HepG2 (cell line): Measurements from ENCODE around the gene RAC3. TPM values are rescaled to one million over a fixed set of nuclear protein-coding genes. Genes with fewer than 3 reads are reported as not detected.

Source experiments
- ATAC-seq: fragments of 200-7000 bp; cut with Tn5 transposase; 3 replicates; pipeline ENCODE4 v1.9.1; 2020; ENCODE audit warnings: mild to moderate bottlenecking, moderate library complexity
- BruUV-seq: library from RNA; stranded (reverse); fragments of 400-500 nt; replicated peaks from 2 replicates; lab custom pipeline; 2021; lab: Mats Ljungman, UMichigan
- CTCF ChIA-PET: fragments of 300-600 bp; formaldehyde crosslinking; extraction: SDS; loops from one replicate; lab custom pipeline; 2021; ENCODE audit warnings: low total read pairs, inconsistent platforms, low intra/inter-chr PET ratio; lab: Yijun Ruan, JAX
- POLR2A ChIA-PET: fragments of 350-600 bp; sonication (Branson Sonifier 250); formaldehyde crosslinking; loops from one replicate; lab custom pipeline; 2020; ENCODE audit warnings: antibody characterized with exemption, inconsistent platforms; lab: Yijun Ruan, JAX
- DNase-seq: peaks from one replicate; pipeline ENCODE4 v3.0.0-alpha.2; 2015; ENCODE audit warnings: low spot score
- FAIRE-seq: peaks from 3 replicates; lab custom pipeline; 2011; peaks lifted over from hg19 to GRCh38; lab: Jason Lieb, UNC
- H2AFZ ChIP-seq: one replicate; pipeline ENCODE4 v1.6.1; 2011; ENCODE audit warnings: low read length, inconsistent platforms
- H3K27ac ChIP-seq: fragments of 300-600 bp; 3 replicates; pipeline ENCODE4 v1.8.0; 2011; ENCODE audit warnings: mixed run types, mild to moderate bottlenecking, mixed read lengths, low read length, inconsistent platforms; ENCODE audit not compliant: insufficient read depth; ENCODE audit errors: extremely low read length
- H3K27me3 ChIP-seq, 2 experiments: fragments of 200-600 bp in 1 of 2; 2 replicates in 1 of 2; 3 replicates in 1 of 2; pipeline versions ENCODE4 v1.6.0 to v1.8.0; 2011; ENCODE audit warnings: low read length in 2 of 2, mild to moderate bottlenecking in 2 of 2, moderate library complexity in 2 of 2, inconsistent platforms in 1 of 2; ENCODE audit not compliant: insufficient read depth in 2 of 2, control insufficient read depth in 1 of 2
- H3K36me3 ChIP-seq, 2 experiments: fragments of 200-600 bp in 1 of 2; replicated peaks in 1 of 2; 2 replicates in 1 of 2; 3 replicates in 1 of 2; pipeline versions ENCODE4 v1.5.1 to v1.8.0; 2011; ENCODE audit warnings: low read length in 2 of 2, inconsistent platforms in 1 of 2; ENCODE audit not compliant: insufficient read depth in 2 of 2, control insufficient read depth in 1 of 2
- H3K4me1 ChIP-seq: 2 replicates; pipeline ENCODE4 v1.5.1; 2012; ENCODE audit warnings: low read length, inconsistent platforms; ENCODE audit not compliant: insufficient read depth
- H3K4me2 ChIP-seq: 2 replicates; pipeline ENCODE4 v1.6.0; 2011; ENCODE audit warnings: low read depth, low read length, inconsistent platforms
- H3K4me3 ChIP-seq, 3 experiments: fragments of 200-600 bp in 1 of 3; sonication (generic), shearing (Covaris generic) in 1 of 3; replicated peaks in 1 of 3; 2 replicates each; pipeline ENCODE4 v1.5.1; 2011 to 2016; ENCODE audit warnings: low read length in 3 of 3, inconsistent platforms in 2 of 3, low read depth in 2 of 3, mild to moderate bottlenecking in 2 of 3, control low read depth in 1 of 3, mixed read lengths in 1 of 3; ENCODE audit not compliant: insufficient read depth in 1 of 3
- H3K79me2 ChIP-seq: one replicate; pipeline ENCODE4 v1.6.1; 2011; ENCODE audit warnings: low read length, inconsistent platforms; ENCODE audit not compliant: insufficient read depth
- H3K9ac ChIP-seq: 2 replicates; pipeline ENCODE4 v1.6.0; 2011; ENCODE audit warnings: mild to moderate bottlenecking, low read depth, low read length, inconsistent platforms; ENCODE audit not compliant: insufficient read depth
- H3K9me3 ChIP-seq: 2 replicates; pipeline ENCODE4 v1.5.1; 2012; ENCODE audit warnings: mild to moderate bottlenecking, low read length
- H4K20me1 ChIP-seq: 2 replicates; pipeline ENCODE4 v1.6.0; 2011; ENCODE audit warnings: inconsistent platforms, mild to moderate bottlenecking, low read length, moderate library complexity; ENCODE audit not compliant: insufficient read depth
- ARID4A ChIP-seq: sonication (generic); formaldehyde crosslinking; IDR thresholded peaks from 2 replicates; pipeline ENCODE4 v1.5.0; 2020; ENCODE audit warnings: mild to moderate bottlenecking, missing genetic modification reagents, borderline replicate concordance
- ATF7-NPFF ChIP-seq: sonication (generic); formaldehyde crosslinking; IDR thresholded peaks from 2 replicates; pipeline ENCODE4 v1.8.1; 2023; ENCODE audit warnings: mild to moderate bottlenecking, low read depth, missing genetic modification reagents, moderate library complexity
- PAX8 ChIP-seq: sonication (generic); formaldehyde crosslinking; IDR thresholded peaks from 2 replicates; pipeline ENCODE4 v1.8.0; 2022; ENCODE audit warnings: mild to moderate bottlenecking, missing genetic modification reagents, borderline replicate concordance
- RBFOX2 ChIP-seq: fragments of 200-400 bp; formaldehyde crosslinking; IDR thresholded peaks from 2 replicates; pipeline ENCODE4 v1.6.1; 2017; ENCODE audit warnings: low read depth, mild to moderate bottlenecking, low read length
- RBM22 ChIP-seq: fragments of 200-400 bp; formaldehyde crosslinking; optimal IDR thresholded peaks from 2 replicates; pipeline ENCODE3; 2017; ENCODE audit warnings: mild to moderate bottlenecking, low read length, moderate library complexity
- REL ChIP-seq: sonication (generic); formaldehyde crosslinking; conservative IDR thresholded peaks from 2 replicates; pipeline ENCODE4 v1.8.0; 2022; ENCODE audit warnings: mild to moderate bottlenecking, missing genetic modification reagents, moderate library complexity
- RFX1 ChIP-seq: fragments of 450-650 bp; IDR thresholded peaks from 2 replicates; pipeline ENCODE4 v1.6.1; 2017
- ZBTB34 ChIP-seq: sonication (generic); formaldehyde crosslinking; IDR thresholded peaks from 2 replicates; pipeline ENCODE4 v1.8.0; 2022; ENCODE audit warnings: mild to moderate bottlenecking, missing genetic modification reagents
- ZNF550 ChIP-seq: sonication (generic); formaldehyde crosslinking; IDR thresholded peaks from 2 replicates; pipeline ENCODE4 v1.4.0; 2020; ENCODE audit warnings: mild to moderate bottlenecking, missing genetic modification reagents, borderline replicate concordance
- ZNF558 ChIP-seq: sonication (generic); formaldehyde crosslinking; IDR thresholded peaks from 2 replicates; pipeline ENCODE4 v1.9.0; 2022; ENCODE audit warnings: mild to moderate bottlenecking, missing genetic modification reagents, borderline replicate concordance
- ZNF589 ChIP-seq: sonication (generic); formaldehyde crosslinking; conservative IDR thresholded peaks from 2 replicates; pipeline ENCODE4 v1.8.0; 2022; ENCODE audit warnings: mild to moderate bottlenecking, moderate library complexity, missing genetic modification reagents
- WGBS: methylation state at CpG from one replicate; pipeline ENCODE4 v1.1.6; 2017; ENCODE audit warnings: low lambda C conversion rate; 5-methylcytosine and 5-hydroxymethylcytosine counted together
- in situ Hi-C: cut with HindIII; loops from 2 replicates; pipeline ENCODE4 v1.10.0; 2017; ENCODE audit warnings: low pct_unique_long_range_greater_than_20kb; ENCODE audit not compliant: extremely low pct_ligation_motif_present
- intact Hi-C: fragments of 100-400 bp; cut with micrococcal nuclease; formaldehyde crosslinking; loops from one replicate; pipeline ENCODE4 v1.10.0; 2022; ENCODE audit not compliant: unreplicated experiment
- polyA plus RNA-seq, 8 experiments: library from polyadenylated mRNA; depleted of rRNA in 3 of 8; stranded (reverse) in 7 of 8; unstranded in 1 of 8; fragments of >200 nt; fragmentation: Illumina TruSeq in 4 of 8; extraction: Trizol in 4 of 8; gene quantifications; 2 replicates each; pipeline versions ENCODE4 v1.2.1 to v1.2.3, GENCODE V29; 2011 to 2016; ENCODE audit warnings: low read depth in 4 of 8, missing spikeins in 1 of 8, mixed read lengths in 1 of 8; ENCODE audit not compliant: insufficient read depth in 1 of 8
- total RNA-seq, 5 experiments: library from RNA; depleted of rRNA; stranded (reverse); fragments of >200 nt; fragmentation: Illumina TruSeq; extraction: Trizol; gene quantifications; 2 replicates each; pipeline ENCODE4 v1.2.3, GENCODE V29; 2016; ENCODE audit warnings: low read depth in 1 of 5

Gene RAC3
- total and polyA plus RNA-seq, 2 of the 13 experiments (the other 11 are each of a cell fraction or from before 2014, with no cell fraction given) = 10.5 to 21.3 TPM

GRCh38 chr17:82055023-82055964, 23.8 kb downstream of the RAC3 start (continued):
- 0 out of 2 replicates have a peak, but pooled peaks have one; percentile 34 for TF ChIP-seq ARID4A (CRISPR knock-in tag)

GRCh38 chr17:82055965-82056728, 24.7 kb downstream of the RAC3 start:
- CTCF ChIA-PET = no interaction called here
- peaks cover 38 to 55% of the 10 kb centered on the region in 2 experiments for H3K36me3 ChIP-seq
- peak overlapping the region; percentile 91 for H3K27ac ChIP-seq
- no peaks in the 10 kb centered on the region; a peak in 1 of 5 replicates for H3K27me3 ChIP-seq
- POLR2A ChIA-PET = interaction anchor here (0.7 to 3.1 kb wide), 15 partner anchors 9 to 261 kb away, joined by 3 to 28 read pairs (median 5); partner anchors contain the start of genes CD7, CENPX, DCXR and DUS1L
- in situ Hi-C loops = no loop called here
- H3K4me3 ChIP-seq = no peak overlapping the region; a peak in 1 of 6 replicates
- peak overlapping the region; percentile 9; the same call in 1 of the 2 replicates for H3K9ac ChIP-seq
- no peak for FAIRE-seq
- peaks cover 19% of the 10 kb centered on the region for H3K79me2 ChIP-seq
- H3K4me2 ChIP-seq = no peak overlapping the region
- no peak for DNase-seq
- TSS peak; percentile 17 for BruUV-seq
- ATAC-seq = no peak
- no peaks in the 10 kb centered on the region; the same call in 1 of the 2 replicates for H4K20me1 ChIP-seq
- WGBS = 95% methylated on average over 22 of the region's 28 CpGs
- H2AFZ ChIP-seq = no peak overlapping the region
- H3K4me1 ChIP-seq = peaks cover 46% of the 10 kb centered on the region
- no peaks in the 10 kb centered on the region for H3K9me3 ChIP-seq
- intact Hi-C loops = no loop called here
- TF ChIP-seq ATF7-NPFF (CRISPR knock-in tag) (0 out of 2 replicates have a peak, but pooled peaks have one; percentile 29), REL (CRISPR knock-in tag) (0 out of 2 replicates have a peak, but pooled peaks have one; percentile 60), RFX1 (no peak), ZNF589 (CRISPR knock-in tag) (peak; percentile 51; the same call in 1 of the 2 replicates), RBM22 (peak; percentile 33), ZNF558 (CRISPR knock-in tag) (no peak), RBFOX2 (peak; percentile 28; the same call in 1 of the 2 replicates), PAX8 (CRISPR knock-in tag) (peak; percentile 19; the same call in 1 of the 2 replicates), ZNF550 (CRISPR knock-in tag) (0 out of 2 replicates have a peak, but pooled peaks have one; percentile 23), ZBTB34 (CRISPR knock-in tag) (0 out of 2 replicates have a peak, but pooled peaks have one; percentile 11)
